Spleen (tissue), 7 donors: ENCODE measurements around the gene TMEM132D.

ENCODE experiments used
- POLR2AphosphoS5 ChIP-seq, 3 donors: sonication (generic); formaldehyde crosslinking; IDR thresholded peaks; one replicate each; pipeline ENCODE4 v1.5.1; 2017; ENCODE audit warnings: antibody characterized with exemption in 3 of 3
- TF ChIP-seq, protein P1 (sequence below), 11 experiments: fragments of 200-600 bp in 7 of 11; fragments of 450-650 bp in 4 of 11; sonication (generic) in 4 of 11; IDR thresholded peaks in 8 of 11; conservative IDR thresholded peaks in 3 of 11; 1 replicate in 7 of 11; 2 replicates in 4 of 11; pipeline versions ENCODE4 v1.4.0 to v1.8.0; 2016 to 2021; ENCODE audit warnings: antibody characterized with exemption in 11 of 11, inconsistent platforms in 4 of 11, mild to moderate bottlenecking in 1 of 11
- donor health status: DM: no; HTN: no; CAD: no; lungs with moderate emphysema.
- donor health status: DM: no; HTN: no; CAD: no.
- donor health status: DM: no; HTN: no; CAD: no.

DNA sequence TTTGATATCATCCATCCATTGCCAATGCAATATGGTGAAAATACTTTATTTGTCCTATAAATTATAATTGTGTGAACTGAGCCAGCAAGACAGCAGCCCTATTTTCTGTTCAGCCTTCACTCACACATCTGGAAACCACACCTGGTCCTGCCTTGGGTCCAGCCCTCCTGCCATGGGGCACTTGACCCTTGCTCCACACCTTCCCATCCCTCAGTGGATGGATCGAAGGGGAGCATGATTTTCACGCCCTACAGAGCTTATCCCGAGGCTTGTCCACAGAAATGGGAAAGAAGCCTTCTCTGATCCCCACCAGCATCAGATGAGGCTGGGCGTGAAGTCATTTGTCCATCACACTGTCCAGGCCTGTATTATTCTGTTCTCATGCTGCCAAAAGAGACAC lies 10.1 kb downstream of the TMEM132D start:
- TF ChIP-seq, protein P1, sequence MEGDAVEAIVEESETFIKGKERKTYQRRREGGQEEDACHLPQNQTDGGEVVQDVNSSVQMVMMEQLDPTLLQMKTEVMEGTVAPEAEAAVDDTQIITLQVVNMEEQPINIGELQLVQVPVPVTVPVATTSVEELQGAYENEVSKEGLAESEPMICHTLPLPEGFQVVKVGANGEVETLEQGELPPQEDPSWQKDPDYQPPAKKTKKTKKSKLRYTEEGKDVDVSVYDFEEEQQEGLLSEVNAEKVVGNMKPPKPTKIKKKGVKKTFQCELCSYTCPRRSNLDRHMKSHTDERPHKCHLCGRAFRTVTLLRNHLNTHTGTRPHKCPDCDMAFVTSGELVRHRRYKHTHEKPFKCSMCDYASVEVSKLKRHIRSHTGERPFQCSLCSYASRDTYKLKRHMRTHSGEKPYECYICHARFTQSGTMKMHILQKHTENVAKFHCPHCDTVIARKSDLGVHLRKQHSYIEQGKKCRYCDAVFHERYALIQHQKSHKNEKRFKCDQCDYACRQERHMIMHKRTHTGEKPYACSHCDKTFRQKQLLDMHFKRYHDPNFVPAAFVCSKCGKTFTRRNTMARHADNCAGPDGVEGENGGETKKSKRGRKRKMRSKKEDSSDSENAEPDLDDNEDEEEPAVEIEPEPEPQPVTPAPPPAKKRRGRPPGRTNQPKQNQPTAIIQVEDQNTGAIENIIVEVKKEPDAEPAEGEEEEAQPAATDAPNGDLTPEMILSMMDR (IDR thresholded peaks at IDR 0.05 in 8 of 11, conservative IDR thresholded peaks at IDR 0.05 in 3 of 11): no peak
- TF ChIP-seq POLR2AphosphoS5 (IDR thresholded peaks at IDR 0.05): no peak
